ENCODE measurements around the gene PDPK1. TPM values are rescaled to one million over a fixed set of nuclear protein-coding genes. Genes with fewer than 3 reads are reported as not detected.
"Not testable (repeated sequence)": the region's sequence is repeated elsewhere in the genome, so short reads cannot be mapped to it uniquely, and the experiment has no call there.

Gene PDPK1
- total RNA-seq, 1 donor from 2014 or later: 13.9 TPM

DNA sequence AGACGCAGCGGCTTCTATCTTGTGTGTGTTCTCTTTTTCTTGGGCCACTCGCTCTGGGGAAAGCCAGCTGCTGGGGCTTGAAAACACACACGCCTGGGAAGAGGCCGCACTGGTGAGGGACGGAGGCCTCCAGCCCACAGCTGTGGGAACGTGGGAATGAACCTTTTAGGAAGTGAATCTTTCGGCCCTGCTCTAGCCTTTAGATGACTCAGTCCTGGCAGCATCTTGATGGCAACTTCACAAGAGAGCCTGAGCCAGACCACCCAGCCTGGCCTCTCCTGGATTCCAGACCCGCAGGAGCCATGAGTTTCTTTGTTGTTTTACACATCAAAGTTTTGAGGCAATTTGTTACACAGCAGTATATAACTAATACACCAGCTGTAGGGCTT lies 2.2 kb upstream of the PDPK1 start:
- Mint-ChIP-seq H3K4me3 (peak overlapping the region; percentile 63), H3K9me3 (no peaks in the 10 kb centered on the region), H3K27me3 (ENCODE audit: insufficient read depth, low read depth) (peaks cover 20% of the 10 kb centered on the region), H3K4me1 (peaks cover 31% of the 10 kb centered on the region), H3K36me3 (no peaks in the 10 kb centered on the region), H3K27ac (no peak overlapping the region)
- H3K4me1 ChIP-seq: no peaks in the 10 kb centered on the region
- peaks cover 22% of the 10 kb centered on the region for H3K79me2 ChIP-seq (ENCODE audit: low read depth)
- no peak for TF ChIP-seq EZH2phosphoT487 (IDR thresholded peaks at IDR 0.05)
- TF ChIP-seq EZH2 (IDR thresholded peaks at IDR 0.05): no peak
- TF ChIP-seq, protein P1, sequence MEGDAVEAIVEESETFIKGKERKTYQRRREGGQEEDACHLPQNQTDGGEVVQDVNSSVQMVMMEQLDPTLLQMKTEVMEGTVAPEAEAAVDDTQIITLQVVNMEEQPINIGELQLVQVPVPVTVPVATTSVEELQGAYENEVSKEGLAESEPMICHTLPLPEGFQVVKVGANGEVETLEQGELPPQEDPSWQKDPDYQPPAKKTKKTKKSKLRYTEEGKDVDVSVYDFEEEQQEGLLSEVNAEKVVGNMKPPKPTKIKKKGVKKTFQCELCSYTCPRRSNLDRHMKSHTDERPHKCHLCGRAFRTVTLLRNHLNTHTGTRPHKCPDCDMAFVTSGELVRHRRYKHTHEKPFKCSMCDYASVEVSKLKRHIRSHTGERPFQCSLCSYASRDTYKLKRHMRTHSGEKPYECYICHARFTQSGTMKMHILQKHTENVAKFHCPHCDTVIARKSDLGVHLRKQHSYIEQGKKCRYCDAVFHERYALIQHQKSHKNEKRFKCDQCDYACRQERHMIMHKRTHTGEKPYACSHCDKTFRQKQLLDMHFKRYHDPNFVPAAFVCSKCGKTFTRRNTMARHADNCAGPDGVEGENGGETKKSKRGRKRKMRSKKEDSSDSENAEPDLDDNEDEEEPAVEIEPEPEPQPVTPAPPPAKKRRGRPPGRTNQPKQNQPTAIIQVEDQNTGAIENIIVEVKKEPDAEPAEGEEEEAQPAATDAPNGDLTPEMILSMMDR (IDR thresholded peaks at IDR 0.05): no peak
- no peaks in the 10 kb centered on the region for H3K9me3 ChIP-seq (ENCODE audit: low read depth)
- no peak overlapping the region for H3K4me2 ChIP-seq
- DNase-seq (ENCODE audit: low spot score): no peak
- no peak overlapping the region for H3K9ac ChIP-seq
- H3K4me3 ChIP-seq: no peak overlapping the region
- no peaks in the 10 kb centered on the region for H3K36me3 ChIP-seq
- peaks cover 13% of the 10 kb centered on the region for H3K27me3 ChIP-seq
- H3F3A ChIP-seq (ENCODE audit: low read depth): peaks cover 6% of the 10 kb centered on the region
- peaks cover 16% of the 10 kb centered on the region for H4K20me1 ChIP-seq (ENCODE audit: low read depth)
- no peak overlapping the region for H2AFZ ChIP-seq (replicated peaks)
- no peak overlapping the region for H3K27ac ChIP-seq

DNA sequence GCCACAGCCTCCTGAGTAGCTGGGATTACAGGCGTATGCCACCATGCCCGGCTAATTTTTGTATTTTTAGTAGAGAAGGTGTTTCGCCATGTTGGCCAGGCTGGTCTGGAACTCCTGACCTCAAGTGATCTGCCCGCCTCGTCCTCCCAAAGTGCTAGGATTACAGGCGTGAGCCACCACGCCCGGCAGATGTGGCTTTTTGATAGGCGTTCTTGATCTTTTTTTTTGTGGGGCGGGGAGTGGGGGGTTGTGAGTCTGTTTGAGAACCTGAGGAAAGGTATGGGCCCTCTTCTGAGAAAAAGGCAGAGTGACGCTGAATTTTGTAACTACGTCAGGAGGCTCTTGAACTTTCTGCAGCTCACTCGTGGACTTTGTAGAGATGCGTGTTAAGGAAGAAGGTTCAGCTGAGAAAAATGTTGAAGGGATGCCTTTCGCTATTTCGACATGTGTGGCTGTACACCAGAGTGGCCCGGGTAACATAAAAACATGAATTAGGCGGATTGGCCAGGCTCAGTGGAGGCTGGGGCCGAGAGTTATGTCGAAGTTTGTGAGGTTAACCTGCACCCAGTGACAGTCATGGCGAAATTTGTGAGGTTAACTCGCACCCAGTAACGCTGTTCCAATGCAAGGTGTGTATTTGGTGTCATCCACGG lies 1.5 kb downstream of the PDPK1 start:
- H3K27me3 ChIP-seq; H3K27ac Mint-ChIP-seq; H3F3A ChIP-seq (ENCODE audit: low read depth); H3K9ac ChIP-seq; DNase-seq (ENCODE audit: low spot score); H3K9me3 ChIP-seq (ENCODE audit: low read depth); H3K27ac ChIP-seq; H3K36me3 Mint-ChIP-seq; H3K4me1 ChIP-seq; H3K27me3 Mint-ChIP-seq (ENCODE audit: insufficient read depth, low read depth); H3K9me3 Mint-ChIP-seq; H3K36me3 ChIP-seq; H2AFZ ChIP-seq (replicated peaks): not testable (repeated sequence)
- peaks cover 22% of the 10 kb centered on the region for H3K4me1 Mint-ChIP-seq
- peaks cover 36% of the 10 kb centered on the region for H3K79me2 ChIP-seq (ENCODE audit: low read depth)
- H3K4me3 ChIP-seq: peak overlapping the region; percentile 64
- H4K20me1 ChIP-seq (ENCODE audit: low read depth): peaks cover 16% of the 10 kb centered on the region
- H3K4me3 Mint-ChIP-seq: peak overlapping the region; percentile 85
- H3K4me2 ChIP-seq: peak overlapping the region; percentile 84

DNA sequence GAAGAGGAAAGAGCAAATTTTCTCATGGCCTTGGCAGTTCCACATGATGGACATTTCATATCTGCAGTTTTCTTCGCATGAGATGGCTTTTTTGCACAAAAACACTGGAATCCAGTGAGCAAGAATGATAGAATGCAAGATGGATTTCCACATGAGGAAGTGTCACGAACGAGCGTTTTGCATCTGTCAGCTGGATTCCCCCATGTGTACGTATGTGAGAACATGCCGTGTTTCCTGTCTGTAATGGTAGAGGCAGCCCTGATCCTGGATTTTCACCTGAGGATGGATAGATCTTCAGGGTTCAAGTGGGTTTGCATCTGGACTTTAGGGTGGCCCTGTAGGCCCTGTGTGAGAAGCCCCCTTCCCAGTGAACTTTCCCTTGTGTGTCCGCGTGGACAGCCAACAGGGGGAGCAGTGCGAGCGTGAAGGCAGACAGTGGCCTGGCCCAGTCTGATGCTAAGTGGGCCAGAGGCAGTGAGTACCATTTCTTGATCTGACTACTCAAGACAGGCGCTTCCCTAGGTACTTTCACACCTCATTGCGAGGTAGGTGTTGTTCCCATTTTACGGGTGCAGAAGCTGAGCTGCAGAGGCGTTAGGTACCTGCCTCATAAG lies 2.1 kb downstream of the PDPK1 start:
- H3K4me1 ChIP-seq; H3K9me3 Mint-ChIP-seq; H2AFZ ChIP-seq (replicated peaks); H3K27me3 ChIP-seq; H3K27ac ChIP-seq; H3K9me3 ChIP-seq (ENCODE audit: low read depth); H3K36me3 ChIP-seq; H3K4me3 ChIP-seq; H3F3A ChIP-seq (ENCODE audit: low read depth); H3K36me3 Mint-ChIP-seq; H3K27me3 Mint-ChIP-seq (ENCODE audit: insufficient read depth, low read depth); H3K4me2 ChIP-seq; H3K9ac ChIP-seq; H3K27ac Mint-ChIP-seq: not testable (repeated sequence)
- Mint-ChIP-seq H3K4me3 (peak overlapping the region; percentile 85), H3K4me1 (peaks cover 22% of the 10 kb centered on the region)
- TF ChIP-seq, protein P1 (IDR thresholded peaks at IDR 0.05): peak; percentile 54
- Histone ChIP-seq H4K20me1 (ENCODE audit: low read depth) (peaks cover 16% of the 10 kb centered on the region), H3K79me2 (ENCODE audit: low read depth) (peaks cover 42% of the 10 kb centered on the region)
- DNase-seq (ENCODE audit: low spot score): peak; percentile 45

DNA sequence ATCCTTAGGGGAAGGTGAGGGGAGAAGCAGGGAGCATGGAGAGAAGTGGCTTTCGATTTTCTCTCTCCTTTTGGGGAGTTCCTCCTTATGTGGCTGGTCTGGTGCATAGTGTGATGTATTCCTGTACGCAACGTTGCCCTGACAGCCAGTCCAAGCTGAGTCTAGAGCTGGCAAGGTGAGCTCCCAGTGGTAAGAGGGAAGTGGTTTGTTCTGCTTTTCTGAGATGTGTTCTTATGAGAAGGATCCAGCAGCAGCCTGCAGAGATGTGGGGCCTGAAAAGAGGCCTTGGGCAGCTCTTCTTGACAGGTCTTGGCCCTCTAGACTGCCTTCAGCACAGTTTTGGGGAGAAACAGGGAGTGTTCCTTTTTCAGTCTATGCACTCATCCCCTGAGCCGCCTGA lies 3.1 kb downstream of the PDPK1 start:
- not testable (repeated sequence) for H3K4me1 ChIP-seq; H3F3A ChIP-seq (ENCODE audit: low read depth); H3K27me3 ChIP-seq; H3K4me3 Mint-ChIP-seq; H3K9me3 Mint-ChIP-seq; H3K36me3 Mint-ChIP-seq; H3K9ac ChIP-seq; H3K27me3 Mint-ChIP-seq (ENCODE audit: insufficient read depth, low read depth); H3K27ac Mint-ChIP-seq; H3K4me3 ChIP-seq; H3K27ac ChIP-seq; DNase-seq (ENCODE audit: low spot score); H3K9me3 ChIP-seq (ENCODE audit: low read depth); H2AFZ ChIP-seq (replicated peaks); H3K4me2 ChIP-seq; H3K36me3 ChIP-seq
- H3K79me2 ChIP-seq (ENCODE audit: low read depth): peaks cover 52% of the 10 kb centered on the region
- H4K20me1 ChIP-seq (ENCODE audit: low read depth): peaks cover 19% of the 10 kb centered on the region
- peaks cover 20% of the 10 kb centered on the region for H3K4me1 Mint-ChIP-seq

DNA sequence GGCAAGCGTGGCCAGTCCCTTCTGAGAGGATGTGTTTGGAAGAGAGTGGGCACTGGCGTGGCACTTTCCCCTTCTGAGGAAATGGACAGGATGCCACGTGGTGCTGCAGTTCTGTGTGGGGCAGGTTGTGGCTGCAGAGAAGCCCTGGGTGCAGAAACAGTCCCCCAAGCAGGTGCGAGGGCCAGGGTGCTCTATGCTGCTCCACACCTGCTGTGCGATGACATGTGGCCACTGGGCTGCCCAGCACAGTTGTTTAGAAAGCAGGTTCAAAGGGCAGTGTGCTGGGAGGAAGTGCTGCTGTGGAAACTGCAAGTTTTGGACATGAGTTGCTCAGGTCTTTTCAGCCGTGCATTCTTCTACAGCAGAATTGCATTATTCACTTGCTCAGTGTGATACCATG lies 3.6 kb downstream of the PDPK1 start:
- not testable (repeated sequence) for H3K36me3 Mint-ChIP-seq; H3K9me3 Mint-ChIP-seq; H3K4me2 ChIP-seq; H3K4me1 ChIP-seq; H2AFZ ChIP-seq (replicated peaks); H3K4me3 ChIP-seq; H3F3A ChIP-seq (ENCODE audit: low read depth); H3K4me3 Mint-ChIP-seq; H3K27me3 ChIP-seq; H3K9me3 ChIP-seq (ENCODE audit: low read depth); H3K36me3 ChIP-seq; DNase-seq (ENCODE audit: low spot score); H3K27ac ChIP-seq; H3K9ac ChIP-seq; H3K27me3 Mint-ChIP-seq (ENCODE audit: insufficient read depth, low read depth)
- Mint-ChIP-seq H3K4me1 (peaks cover 19% of the 10 kb centered on the region), H3K27ac (peak overlapping the region; percentile 42)
- Histone ChIP-seq H3K79me2 (ENCODE audit: low read depth) (peaks cover 57% of the 10 kb centered on the region), H4K20me1 (ENCODE audit: low read depth) (peaks cover 23% of the 10 kb centered on the region)

DNA sequence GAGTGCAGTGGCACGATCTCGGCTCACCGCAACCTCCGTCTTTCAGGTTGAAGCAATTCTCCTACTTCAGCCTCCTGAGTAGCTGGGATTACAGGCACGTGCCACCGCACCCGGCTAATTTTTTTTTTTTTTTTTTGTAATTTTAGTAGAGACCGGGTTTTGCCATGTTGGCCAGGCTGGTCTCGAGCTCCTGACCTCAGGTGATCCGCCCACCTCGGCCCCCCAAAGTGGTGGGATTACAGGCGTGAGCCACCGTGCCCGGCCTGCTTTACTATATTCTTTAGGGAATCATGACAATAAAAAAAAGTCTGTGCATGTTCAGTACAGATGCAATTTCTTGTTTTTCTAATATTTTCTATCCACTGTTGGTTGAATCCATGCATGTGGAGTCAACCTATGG lies 6.0 kb downstream of the PDPK1 start:
- H3K27ac Mint-ChIP-seq; H3K4me1 ChIP-seq; DNase-seq (ENCODE audit: low spot score); H3F3A ChIP-seq (ENCODE audit: low read depth); H3K27me3 Mint-ChIP-seq (ENCODE audit: insufficient read depth, low read depth); H3K9me3 ChIP-seq (ENCODE audit: low read depth); H3K4me3 ChIP-seq; H3K9me3 Mint-ChIP-seq; H3K4me2 ChIP-seq; H3K9ac ChIP-seq; H3K4me3 Mint-ChIP-seq; H3K27me3 ChIP-seq; H3K4me1 Mint-ChIP-seq; H3K36me3 ChIP-seq; H3K27ac ChIP-seq; H2AFZ ChIP-seq (replicated peaks); H3K36me3 Mint-ChIP-seq: not testable (repeated sequence)
- peaks cover 55% of the 10 kb centered on the region for H3K79me2 ChIP-seq (ENCODE audit: low read depth)
- H4K20me1 ChIP-seq (ENCODE audit: low read depth): peaks cover 20% of the 10 kb centered on the region
